Colonic mucosa (tissue), 4 donors: ENCODE results near the gene PPP2R5D. TPM values are rescaled to one million over a fixed set of nuclear protein-coding genes. Genes with fewer than 3 reads are reported as not detected.

Source experiments
- DNase-seq: peaks from one replicate; pipeline ENCODE4 v3.0.0-alpha.2; 2020
- H3K27ac ChIP-seq: fragments of 200-600 bp; one replicate; pipeline ENCODE4 v1.8.0; 2021
- H3K27me3 ChIP-seq: fragments of 200-600 bp; one replicate; pipeline ENCODE4 v1.8.0; 2021
- H3K36me3 ChIP-seq: fragments of 200-600 bp; one replicate; pipeline ENCODE4 v1.8.0; 2021
- H3K4me1 ChIP-seq: fragments of 200-600 bp; one replicate; pipeline ENCODE4 v1.8.0; 2021; ENCODE audit warnings: mild to moderate bottlenecking
- H3K4me3 ChIP-seq: fragments of 200-600 bp; one replicate; pipeline ENCODE4 v1.8.0; 2021
- H3K9ac ChIP-seq, 2 donors: one replicate each; pipeline ENCODE4 v1.7.0; 2013; ENCODE audit warnings: control low read depth in 2 of 2, low read depth in 2 of 2, low read length in 2 of 2
- H3K9me3 ChIP-seq: fragments of 200-600 bp; one replicate; pipeline ENCODE4 v1.8.0; 2021
- intact Hi-C: fragments of 100-400 bp; cut with DNase I; formaldehyde crosslinking; loops from one replicate; pipeline ENCODE4 v1.14.1; 2022
- total RNA-seq, 2 donors: library from RNA; stranded (reverse); fragmentation: NEBNext Ultra II Directional in 1 of 2; extraction: Animal tissue kit (Norgen Biotek cat#: 25700) in 1 of 2; gene quantifications; one replicate each; pipeline ENCODE4 v1.2.1, GENCODE V29; 2021
- TF ChIP-seq, protein P1 (sequence below): fragments of 200-600 bp; IDR thresholded peaks from one replicate; pipeline ENCODE4 v1.8.0; 2022; ENCODE audit warnings: antibody characterized with exemption, mild to moderate bottlenecking
- donor health status: healthy.
- donor health status: DM: no; HTN: no; CAD: no.
- donor health status: DM: no; HTN: no; CAD: no.

PPP2R5D gene
- total RNA-seq, 2 donors from 2014 or later: 38.5 to 49.7 TPM

- Histone ChIP-seq H3K27me3 (no peaks in the 10 kb centered on the region), H3K4me1 (peaks cover 4% of the 10 kb centered on the region), H3K36me3 (peaks cover 33% of the 10 kb centered on the region), H3K9me3 (no peaks in the 10 kb centered on the region), H3K9ac (no peak overlapping the region), H3K4me3 (no peak overlapping the region), H3K27ac (no peak overlapping the region)
- DNase-seq: no peak
- TF ChIP-seq, protein P1, sequence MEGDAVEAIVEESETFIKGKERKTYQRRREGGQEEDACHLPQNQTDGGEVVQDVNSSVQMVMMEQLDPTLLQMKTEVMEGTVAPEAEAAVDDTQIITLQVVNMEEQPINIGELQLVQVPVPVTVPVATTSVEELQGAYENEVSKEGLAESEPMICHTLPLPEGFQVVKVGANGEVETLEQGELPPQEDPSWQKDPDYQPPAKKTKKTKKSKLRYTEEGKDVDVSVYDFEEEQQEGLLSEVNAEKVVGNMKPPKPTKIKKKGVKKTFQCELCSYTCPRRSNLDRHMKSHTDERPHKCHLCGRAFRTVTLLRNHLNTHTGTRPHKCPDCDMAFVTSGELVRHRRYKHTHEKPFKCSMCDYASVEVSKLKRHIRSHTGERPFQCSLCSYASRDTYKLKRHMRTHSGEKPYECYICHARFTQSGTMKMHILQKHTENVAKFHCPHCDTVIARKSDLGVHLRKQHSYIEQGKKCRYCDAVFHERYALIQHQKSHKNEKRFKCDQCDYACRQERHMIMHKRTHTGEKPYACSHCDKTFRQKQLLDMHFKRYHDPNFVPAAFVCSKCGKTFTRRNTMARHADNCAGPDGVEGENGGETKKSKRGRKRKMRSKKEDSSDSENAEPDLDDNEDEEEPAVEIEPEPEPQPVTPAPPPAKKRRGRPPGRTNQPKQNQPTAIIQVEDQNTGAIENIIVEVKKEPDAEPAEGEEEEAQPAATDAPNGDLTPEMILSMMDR: no peak
- intact Hi-C loops: no loop called here
Observed at GRCh38 chr6:43026365-43026764, 42.0 kb downstream of the PPP2R5D start.

GRCh38 chr6:43029120-43029519, 44.8 kb downstream of the PPP2R5D start:
- Histone ChIP-seq H3K27me3 (no peaks in the 10 kb centered on the region), H3K4me3 (no peak overlapping the region), H3K9me3 (no peaks in the 10 kb centered on the region), H3K4me1 (no peaks in the 10 kb centered on the region), H3K36me3 (peaks cover 33% of the 10 kb centered on the region), H3K9ac (no peak overlapping the region), H3K27ac (no peak overlapping the region)
- TF ChIP-seq, protein P1: no peak
- intact Hi-C loops: no loop called here
- no peak for DNase-seq

GRCh38 chr6:43032326-43032725, 48.0 kb downstream of the PPP2R5D start:
- H3K27ac ChIP-seq: no peak overlapping the region
- intact Hi-C loops: no loop called here
- TF ChIP-seq, protein P1: no peak
- no peak overlapping the region for H3K4me3 ChIP-seq
- no peaks in the 10 kb centered on the region for H3K4me1 ChIP-seq
- no peak for DNase-seq
- H3K9ac ChIP-seq: no peak overlapping the region
- H3K36me3 ChIP-seq: peaks cover 19% of the 10 kb centered on the region
- H3K9me3 ChIP-seq: no peaks in the 10 kb centered on the region
- no peaks in the 10 kb centered on the region for H3K27me3 ChIP-seq

- H3K36me3 ChIP-seq: peaks cover 13% of the 10 kb centered on the region
- DNase-seq: no peak
- no peaks in the 10 kb centered on the region for H3K4me1 ChIP-seq
- no peak overlapping the region for H3K4me3 ChIP-seq
- TF ChIP-seq, protein P1: no peak
- no peak overlapping the region for H3K27ac ChIP-seq
- H3K9me3 ChIP-seq: no peaks in the 10 kb centered on the region
- H3K27me3 ChIP-seq: no peaks in the 10 kb centered on the region
- no peak overlapping the region for H3K9ac ChIP-seq
- intact Hi-C loops: no loop called here
Observed at GRCh38 chr6:43033496-43034189, 49.3 kb downstream of the PPP2R5D start.

- Histone ChIP-seq H3K9me3 (no peaks in the 10 kb centered on the region), H3K36me3 (peaks cover 8% of the 10 kb centered on the region), H3K9ac (no peak overlapping the region), H3K4me1 (no peaks in the 10 kb centered on the region), H3K27me3 (no peaks in the 10 kb centered on the region), H3K27ac (no peak overlapping the region), H3K4me3 (no peak overlapping the region)
- intact Hi-C loops: no loop called here
- TF ChIP-seq, protein P1: no peak
- no peak for DNase-seq
Observed at GRCh38 chr6:43034190-43034525, 49.8 kb downstream of the PPP2R5D start.
